ENCODE measurements around the gene DISC1.
"Not testable (repeated sequence)": the region's sequence is repeated elsewhere in the genome, so short reads cannot be mapped to it uniquely, and the experiment has no call there.

Gene DISC1

DNA sequence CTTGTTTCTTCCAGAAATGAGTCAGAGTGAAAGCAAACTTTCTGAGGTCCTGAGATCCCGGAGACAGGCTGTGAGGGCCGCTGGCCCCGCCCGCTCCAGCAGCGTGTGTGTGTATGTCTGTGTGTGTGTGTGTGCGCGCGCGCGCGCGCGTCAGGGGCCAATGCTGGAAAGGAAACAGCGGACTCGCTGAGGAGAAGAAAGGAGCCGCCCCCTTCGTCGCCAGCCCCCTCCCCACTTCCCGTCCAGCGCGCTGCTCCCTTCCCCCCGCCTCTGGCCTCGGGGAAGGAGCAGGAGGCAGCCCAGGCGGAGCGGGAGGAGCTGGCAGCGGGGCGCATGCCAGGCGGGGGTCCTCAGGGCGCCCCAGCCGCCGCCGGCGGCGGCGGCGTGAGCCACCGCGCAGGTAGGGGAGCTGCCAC lies at the start of gene DISC1:
TSS of gene DISC1 (plus strand) at position 256 of the 416 bp plus-strand sequence. CDS start at position 334, 78 bp downstream.
- peak; percentile 95 for DNase-seq

DNA sequence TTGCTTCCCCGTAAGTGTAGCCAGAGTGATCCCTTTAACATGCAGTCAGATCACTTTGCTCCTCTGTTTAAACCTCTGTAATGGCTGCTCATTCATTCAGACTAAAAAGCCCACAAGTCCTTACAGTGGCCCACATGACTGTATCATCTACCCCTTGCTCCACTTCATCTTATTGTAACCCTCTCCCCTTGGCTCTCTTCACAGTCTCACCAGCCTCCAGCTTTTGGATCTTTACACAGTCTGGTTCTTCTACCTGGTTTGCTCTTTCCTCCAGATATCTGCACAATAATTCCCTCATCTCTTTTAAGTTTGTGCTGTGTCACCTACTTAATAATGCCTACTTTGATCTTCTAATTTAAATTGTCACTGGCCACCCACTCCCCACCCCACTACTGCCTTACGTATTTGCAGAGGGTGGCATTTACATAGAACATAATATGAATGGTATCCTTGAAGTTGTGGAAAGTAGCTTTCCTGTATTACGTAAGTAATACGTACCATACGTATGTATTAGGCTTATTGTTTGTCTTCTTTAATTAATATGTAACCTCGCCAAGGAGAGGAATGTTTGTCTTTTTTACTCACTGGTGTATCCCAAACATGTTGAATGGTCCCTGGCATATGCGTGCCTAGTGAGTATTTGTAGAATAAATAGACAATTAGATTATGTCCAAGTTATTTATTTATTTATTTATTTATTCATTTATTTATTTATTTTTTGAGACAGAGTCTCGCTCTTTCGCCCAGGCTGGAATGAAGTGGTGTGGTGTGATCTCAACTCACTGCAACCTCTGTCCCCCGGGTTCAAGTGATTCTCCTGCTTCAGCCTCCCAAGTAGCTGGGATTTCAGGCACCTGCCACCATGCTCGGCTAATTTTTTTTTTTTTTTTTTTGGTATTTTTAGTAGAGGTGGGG lies 49.5 kb upstream of the DISC1 start:
- no peak for DNase-seq

DNA sequence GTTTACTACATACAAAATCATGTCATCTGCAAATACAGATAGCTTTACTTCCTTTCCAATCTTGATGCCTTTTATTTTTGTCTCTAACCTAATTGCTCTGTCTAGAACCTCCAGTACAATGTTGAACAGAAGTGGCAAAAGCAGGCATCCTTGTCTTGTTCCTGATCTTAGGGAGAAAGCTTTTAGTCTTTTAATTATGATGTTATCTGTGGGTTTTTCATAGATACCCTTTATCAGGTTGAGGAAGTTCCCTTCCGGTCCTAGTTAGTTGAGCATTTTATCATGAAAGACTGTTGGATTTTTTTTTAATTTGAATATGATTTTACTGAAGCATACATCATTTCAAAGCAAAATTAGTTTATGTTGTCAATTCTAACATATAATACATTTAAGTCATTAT lies 45.7 kb upstream of the DISC1 start:
- no peak for DNase-seq

DNA sequence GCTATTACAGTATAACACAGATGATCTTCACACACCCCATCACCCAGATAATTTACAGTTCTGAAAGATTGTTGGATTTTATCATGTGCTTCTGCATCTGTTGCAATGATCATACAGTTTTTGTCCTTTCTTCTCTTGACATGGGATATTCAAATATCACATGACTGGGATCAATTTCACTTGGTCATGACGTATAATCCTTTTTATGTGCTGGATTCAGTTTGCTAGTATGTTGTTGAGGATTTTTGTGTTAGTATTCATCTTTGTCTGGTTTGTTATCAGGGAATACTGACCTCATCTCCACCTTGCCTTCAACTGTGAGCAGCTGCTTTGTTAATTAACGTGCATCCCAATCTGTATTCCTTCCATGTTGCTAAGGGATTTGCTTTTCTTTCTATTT lies 44.7 kb upstream of the DISC1 start:
- no peak for DNase-seq

DNA sequence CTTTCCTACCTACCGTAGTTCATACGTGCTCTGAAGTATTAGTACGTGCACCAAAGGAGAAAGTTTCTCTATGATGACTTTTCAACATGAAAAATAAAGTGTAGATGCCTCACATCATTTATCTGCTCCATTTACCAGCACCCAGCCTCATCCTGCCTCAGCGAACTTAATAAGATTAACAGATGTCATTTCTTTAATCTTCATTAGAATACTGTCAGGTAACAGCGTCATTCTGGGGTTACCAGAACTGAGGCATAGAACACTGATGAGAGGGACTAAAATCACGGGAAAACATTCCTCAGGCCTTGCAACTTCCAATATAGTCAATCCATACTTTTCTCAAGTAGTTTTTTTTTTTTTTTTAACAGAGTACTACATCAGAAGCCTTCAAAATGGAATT lies 43.2 kb upstream of the DISC1 start:
- DNase-seq: no peak

DNA sequence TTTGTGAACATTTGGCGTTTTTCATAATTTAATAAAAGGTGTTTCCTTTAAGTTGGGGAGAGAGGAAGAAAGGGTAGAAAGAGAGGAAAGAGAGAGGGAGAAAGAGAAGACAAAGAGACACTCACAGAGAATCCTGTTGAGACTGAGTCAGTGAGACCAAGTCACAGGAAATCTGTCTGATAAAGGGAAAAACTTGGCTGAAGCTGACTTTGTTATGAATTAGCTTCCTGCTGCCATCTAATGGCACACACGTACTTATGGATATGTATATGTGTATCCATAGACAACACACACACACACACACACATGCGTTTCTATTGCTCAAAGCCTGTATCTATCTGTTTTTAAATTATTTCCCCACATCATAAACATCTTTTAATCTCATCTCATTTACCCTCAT lies 42.5 kb upstream of the DISC1 start:
- no peak for DNase-seq

DNA sequence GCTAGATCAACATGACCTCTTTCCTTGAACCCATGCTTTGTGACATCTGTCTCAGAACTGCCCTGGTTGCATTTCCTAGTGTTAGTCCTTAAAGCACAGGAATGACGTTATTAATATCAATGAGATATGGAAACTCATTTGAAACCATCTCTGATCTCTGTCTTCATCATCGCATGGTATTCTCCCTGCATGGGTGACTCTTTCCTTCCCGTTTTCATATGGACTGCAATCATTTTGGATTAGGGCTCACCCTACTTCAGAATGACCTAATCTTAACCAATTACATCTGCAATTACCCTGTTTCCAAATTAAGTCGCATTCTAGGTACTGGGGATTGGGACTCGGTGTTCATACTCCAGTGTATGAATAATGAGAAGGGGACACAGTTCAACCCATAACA lies 41.7 kb upstream of the DISC1 start:
- no peak for DNase-seq

DNA sequence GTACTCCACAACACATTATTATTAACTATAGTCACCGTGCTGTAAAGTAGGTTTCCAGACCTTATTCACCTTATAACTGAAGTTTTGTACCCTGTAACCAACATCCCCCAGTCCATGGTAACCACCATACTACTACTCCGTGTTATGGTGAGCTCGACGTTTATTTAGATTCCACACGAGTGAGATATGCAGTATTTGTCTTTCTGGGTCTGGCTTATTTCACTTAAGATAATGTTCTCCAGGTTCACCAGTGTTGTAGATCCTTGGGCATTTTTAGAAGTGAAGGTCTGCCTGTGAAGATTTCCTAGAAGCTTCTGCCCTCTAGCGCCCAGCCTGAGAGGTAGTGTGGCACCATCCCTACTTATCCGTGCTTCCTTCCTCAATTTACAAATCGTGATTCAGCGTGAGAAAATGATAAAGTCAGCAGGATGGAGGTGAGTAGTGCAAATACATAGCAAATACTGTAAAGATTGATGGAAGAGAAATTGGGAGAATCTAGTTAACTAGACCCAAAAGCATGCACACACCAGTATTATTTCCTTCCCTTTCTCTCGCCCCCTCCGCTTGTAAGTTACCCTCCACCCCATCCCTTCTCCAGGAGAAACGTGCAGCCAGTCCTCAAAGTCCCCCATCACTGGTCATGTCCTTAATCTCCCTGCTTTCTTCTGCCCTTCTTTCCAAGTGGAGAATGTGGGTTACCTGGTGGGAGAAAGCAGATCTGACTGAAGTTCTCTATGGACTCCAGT lies 36.0 kb upstream of the DISC1 start:
- peak; percentile 56 for DNase-seq

DNA sequence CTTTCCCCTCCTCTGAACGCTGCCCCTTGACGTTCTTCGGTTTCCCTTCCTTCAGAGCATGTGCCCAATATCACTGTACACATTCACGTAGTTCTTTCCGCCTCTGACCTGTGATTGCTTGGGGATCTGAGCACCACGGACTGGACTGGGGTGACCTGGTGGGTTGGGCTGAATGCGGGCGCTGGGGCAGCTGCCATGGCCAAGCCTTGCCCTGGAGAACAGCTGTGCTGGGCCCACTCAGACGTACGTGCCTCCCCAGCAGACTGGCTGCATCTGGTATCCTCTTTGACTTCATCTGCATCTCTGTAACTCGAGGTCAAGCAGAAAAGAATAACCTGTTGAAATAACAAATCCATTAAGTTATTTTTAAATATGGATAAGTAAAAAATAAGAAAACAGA lies 35.1 kb upstream of the DISC1 start:
- no peak for DNase-seq

DNA sequence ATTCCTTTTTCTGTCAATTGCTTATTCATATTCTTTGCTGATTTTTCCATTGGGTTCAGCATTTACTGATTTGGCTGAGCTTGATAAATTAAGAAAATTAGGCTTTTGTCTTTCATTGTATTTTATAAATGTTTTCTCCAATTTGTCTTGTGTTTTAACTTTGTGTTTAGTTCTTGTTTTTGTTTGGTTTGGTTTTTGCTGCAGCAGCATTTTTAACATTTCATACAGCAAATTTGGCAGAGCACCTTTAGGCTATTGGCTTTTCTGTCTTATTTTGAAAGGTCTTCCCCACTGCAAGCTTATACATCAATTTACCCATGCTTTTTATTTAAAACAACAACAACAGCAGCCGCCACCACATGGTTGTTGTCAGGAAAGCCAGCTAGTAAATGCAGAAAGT lies 33.8 kb upstream of the DISC1 start:
- DNase-seq: no peak

DNA sequence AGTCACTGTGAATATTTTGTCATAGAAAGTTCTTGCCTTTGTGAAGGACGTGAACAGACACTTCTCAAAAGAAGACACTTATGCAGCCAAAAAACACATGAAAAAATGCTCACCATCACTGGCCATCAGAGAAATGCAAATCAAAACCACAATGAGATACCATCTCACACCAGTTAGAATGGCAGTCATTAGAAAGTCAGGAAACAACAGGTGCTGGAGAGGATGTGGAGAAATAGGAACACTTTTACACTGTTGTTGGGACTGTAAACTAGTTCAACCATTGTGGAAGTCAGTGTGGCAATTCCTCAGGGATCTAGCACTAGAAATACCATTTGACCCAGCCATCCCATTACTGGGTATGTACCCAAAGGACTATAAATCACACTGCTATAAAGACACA lies 33.3 kb upstream of the DISC1 start:
- not testable (repeated sequence) for DNase-seq

DNA sequence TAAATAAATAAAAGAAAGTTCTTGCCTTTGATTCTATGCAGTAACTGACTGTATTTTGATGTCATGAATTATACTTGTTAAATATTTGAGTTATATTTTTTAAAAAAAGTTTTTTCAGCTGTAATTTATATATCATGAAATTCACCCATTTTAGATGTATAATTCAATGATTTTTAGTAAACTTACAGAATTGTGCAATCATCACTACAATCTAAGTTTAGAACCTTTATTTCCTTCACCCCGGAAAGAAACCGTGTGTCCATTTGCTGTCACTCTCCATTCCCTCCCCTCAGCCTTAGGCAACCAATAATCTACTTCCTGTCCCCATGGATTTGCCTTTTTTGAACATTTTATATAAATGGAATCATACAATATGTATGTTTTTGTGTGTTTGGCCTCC lies 32.5 kb upstream of the DISC1 start:
- DNase-seq: no peak

DNA sequence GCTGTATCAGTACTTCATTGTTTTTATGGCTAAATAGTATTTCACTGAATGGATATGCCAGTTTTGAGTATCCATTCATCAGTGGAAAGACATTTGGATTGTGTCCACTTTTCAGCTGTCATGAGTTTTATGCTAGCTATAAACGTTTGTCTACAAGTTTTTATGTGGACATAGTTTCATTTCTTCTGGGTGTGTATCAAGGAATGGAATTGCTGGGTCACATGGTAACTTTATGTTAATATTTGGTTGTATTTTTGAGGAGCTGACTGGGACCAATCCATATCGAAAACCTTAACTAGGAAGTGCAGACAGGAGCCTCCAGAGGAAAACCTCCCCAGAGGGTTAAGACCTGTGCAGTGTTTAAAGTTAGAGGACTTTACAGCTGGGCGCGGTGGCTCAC lies 31.8 kb upstream of the DISC1 start:
- DNase-seq: no peak

DNA sequence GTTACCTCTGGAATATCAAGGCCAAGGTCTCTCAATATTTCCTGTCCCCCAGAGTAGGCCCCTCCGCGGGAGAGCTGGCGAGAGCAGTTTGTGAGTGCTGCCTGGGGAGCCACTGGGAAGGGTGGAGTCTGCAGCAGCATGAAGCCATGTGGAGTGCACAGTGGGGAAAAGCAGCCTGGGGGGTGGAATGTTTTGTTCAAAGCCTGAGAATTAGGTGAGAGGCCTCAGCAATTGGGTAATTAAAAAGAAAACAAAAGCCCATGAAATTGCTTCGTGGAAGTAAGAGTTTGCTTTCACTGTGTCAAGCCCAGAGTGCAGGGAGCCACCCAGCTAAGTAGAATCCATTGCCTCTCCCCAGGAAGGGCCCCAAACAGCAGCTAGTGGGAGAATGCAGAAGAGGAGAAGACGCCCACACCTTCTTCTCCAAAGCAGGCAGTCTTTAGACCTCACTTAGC lies 30.2 kb upstream of the DISC1 start:
- DNase-seq: no peak

DNA sequence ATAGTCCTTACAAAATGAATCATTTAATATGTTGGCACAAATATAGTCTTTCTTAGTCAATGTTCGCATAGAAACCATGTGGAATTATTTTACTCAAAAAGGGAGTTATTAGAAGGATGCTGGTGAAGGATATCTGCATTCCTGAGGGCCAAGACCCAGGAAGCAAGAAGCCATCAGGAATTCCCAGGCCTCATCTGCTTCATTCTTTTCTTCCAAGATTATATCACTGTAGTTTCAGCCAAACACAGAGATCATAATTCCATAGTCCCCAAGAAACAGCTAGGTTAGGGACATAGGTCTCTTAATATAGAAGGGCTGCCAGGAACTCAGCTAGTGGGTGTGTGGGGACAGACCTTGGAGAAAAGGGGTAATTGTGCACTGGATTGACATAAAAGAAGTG lies 28.6 kb upstream of the DISC1 start:
- DNase-seq: no peak

DNA sequence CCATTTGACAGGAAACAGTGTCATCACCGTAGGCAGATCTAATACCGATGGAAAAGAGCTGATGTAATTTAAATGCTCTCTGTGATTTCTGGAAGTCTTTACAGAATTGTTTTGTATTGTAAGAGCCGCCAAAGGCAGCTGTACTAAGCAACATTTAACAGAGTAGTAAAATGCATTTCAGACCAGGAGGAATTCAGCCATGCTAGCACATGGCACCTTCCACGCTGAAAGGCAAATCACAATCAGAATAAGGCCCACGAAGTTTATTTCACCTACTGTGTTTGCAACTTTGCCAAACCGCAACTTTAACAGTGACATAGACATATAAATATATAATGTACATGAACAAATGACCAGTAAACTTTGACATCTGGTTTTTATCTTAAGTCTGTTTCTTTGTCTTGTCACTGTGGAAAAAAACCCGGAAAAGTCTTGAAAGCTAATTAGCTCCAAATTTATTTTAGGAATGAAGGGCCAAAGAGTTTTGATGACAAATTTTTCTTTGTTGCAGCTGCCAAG lies 26.1 kb upstream of the DISC1 start:
- peak; percentile 25 for DNase-seq

DNA sequence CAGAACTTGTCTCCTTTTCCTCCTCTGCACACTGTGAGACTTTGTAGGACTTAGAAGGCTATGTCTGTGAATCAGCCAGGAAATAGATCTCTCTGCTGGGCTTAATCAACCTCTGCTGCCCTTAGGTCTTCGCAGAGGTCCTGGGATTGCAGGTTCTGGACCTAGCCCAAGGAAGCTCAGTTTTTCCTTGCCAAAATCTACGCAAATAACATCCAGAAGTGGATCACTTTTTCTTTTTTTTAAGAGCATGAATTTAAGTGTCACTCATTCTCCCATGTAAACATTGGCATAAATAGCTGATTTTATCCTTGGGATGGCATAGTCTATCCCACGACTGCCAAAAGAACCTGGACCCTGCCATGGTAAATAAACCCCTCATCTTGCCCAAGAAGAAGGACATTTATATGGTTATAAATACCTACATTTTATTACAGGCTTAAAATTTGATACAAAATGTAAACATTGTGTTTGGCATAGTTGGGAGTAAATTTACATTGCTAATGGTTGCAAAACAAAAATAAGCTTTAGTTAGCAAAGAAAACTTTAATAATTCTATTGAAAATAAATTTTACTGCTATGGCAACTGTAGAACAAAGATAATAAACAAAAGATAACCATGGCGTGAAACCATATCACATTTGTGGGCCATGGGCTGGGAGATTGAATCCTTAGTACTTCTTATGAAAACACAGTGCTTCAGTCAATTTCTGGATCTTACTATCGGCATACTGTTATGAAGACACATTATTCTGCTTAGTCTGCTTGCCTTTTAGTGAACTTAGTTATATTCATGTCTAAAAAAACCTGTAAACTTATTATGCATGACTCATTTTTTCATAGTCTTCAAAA lies 24.5 kb upstream of the DISC1 start:
- no peak for DNase-seq

DNA sequence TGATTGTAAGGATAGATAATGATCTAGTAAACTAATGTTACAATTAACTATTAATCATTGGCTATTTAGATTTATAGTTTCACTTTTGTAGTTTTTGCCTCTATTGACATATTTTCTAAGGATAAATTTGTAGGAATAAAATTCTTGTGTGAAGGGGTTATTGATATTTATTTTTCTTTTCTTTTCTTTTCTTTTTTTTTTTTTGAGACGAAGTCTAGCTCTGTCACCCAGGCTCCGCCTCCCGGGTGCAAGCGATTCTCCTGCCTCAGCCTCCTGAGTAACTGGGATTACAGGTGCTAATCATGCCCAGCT lies 24.0 kb upstream of the DISC1 start:
- no peak for DNase-seq

DNA sequence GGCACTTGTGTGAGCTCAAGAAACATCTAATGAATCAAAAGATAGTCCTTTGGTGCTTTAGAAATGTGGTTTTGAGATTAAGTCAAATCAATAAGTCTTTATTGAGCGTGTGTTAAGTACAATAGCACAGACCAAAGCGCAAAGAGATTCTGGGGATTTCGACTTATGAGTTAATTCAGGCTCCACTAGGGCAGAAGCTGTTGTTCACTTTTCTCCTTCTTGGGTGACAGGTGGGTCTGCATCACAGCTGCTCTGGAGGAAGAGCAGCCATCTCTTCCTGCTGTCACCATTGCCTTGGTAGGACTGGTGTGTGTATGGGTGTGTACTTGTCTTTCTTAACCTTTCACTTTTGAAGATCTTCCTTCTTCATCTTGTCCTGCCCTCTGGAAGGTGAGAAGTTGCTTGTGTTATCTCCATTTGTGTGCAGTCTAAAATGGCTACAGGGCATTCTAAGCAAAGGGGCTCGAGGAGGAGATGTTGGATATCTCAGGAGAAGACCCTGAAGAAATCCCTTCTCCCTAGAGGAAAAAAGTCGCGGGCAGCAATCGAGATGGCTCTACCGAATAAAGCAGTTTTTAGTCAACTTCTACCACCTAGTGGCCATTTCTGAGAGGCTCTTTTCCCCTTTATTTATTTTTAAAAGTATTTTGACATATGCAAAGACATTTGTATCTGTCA lies 22.9 kb upstream of the DISC1 start:
- peak; percentile 42 for DNase-seq

DNA sequence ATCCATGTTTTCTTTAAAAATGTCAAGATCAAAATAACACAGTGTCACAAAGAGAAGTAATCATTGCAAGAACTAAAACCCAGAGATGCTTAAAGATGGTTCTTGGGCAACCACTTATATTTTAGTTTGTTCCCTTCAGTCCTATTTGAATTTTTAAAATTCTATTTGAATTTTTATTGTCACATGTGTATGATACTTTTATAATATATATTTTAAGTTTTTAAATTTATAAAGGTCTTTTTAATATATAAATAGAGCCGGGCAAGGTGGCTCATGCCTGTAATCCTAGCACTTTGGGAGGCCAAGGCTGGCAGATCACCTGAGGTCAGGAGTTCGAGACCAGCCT lies 22.3 kb upstream of the DISC1 start:
- no peak for DNase-seq

DNA sequence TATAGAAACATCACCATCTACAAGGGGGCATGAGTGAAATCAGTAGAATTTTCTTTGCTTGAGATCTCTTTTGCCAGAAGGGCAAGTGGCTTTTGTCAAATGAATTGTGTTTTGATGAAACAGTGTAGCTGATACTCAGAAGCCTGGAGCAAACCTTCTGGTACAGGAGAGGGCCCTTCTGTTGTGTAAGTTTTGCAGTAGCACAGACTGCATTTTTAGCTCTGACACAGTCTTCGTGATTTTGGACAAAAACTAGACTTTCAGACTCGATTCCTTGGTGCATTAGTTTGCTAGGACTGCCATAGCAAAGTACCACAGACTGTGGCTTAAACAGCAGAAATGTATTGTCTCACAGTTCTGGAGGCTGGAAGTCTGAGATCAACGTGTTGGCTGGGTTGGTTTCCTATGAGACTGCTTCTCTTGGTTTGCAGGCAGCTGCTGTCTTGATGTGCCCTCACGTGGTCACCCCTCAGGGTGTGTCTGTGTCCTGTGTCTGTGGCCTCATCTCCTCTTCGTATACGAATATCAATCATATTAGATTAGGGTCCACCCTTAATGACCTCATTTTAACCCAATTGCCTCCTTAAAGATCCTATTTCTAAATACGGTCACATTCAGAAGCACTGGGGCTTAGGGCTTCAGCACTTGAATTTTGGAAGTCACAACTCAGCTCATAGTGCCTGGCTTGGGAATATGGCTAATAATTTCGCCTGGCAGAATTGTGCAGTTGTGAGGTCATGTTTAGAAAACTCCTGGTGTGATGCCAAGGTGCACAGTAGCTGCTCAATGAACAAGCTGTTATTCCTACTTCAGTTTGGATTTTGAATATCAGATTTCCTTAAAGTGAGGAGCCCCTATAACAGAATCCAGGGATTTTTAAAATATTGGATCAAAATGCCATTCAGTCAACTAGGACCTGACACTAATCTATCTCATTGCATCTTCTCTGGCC lies 21.2 kb upstream of the DISC1 start:
- DNase-seq: no peak
